Endothelial cell of umbilical vein (primary cell): ENCODE data around the gene PPP1R12A. TPM values are rescaled to one million over a fixed set of nuclear protein-coding genes. Genes with fewer than 3 reads are reported as not detected.

Experiments used
- BruUV-seq: library from RNA; stranded (reverse); fragments of 400-500 nt; replicated peaks from 2 replicates; lab custom pipeline; 2021; lab: Mats Ljungman, UMichigan
- CTCF ChIA-PET: fragments of 300-600, 350-600 bp; sonication (Branson Sonifier 250); formaldehyde crosslinking; loops from one replicate; lab custom pipeline; 2021; ENCODE audit warnings: antibody characterized with exemption, inconsistent platforms; lab: Charles Lee
- POLR2A ChIA-PET: fragments of 300-600, 350-600 bp; sonication (Branson Sonifier 250); formaldehyde crosslinking; loops from one replicate; lab custom pipeline; 2021; ENCODE audit warnings: antibody characterized with exemption, inconsistent platforms; lab: Charles Lee
- DNase-seq: peaks from one replicate; pipeline ENCODE4 v3.0.0-alpha.2; 2011; ENCODE audit warnings: low read depth, low spot score
- FAIRE-seq: peaks from 2 replicates; lab custom pipeline; 2011; peaks lifted over from hg19 to GRCh38; lab: Jason Lieb, UNC
- H2AFZ ChIP-seq: 2 replicates; pipeline ENCODE4 v1.6.0; 2012; ENCODE audit warnings: low read depth, low read length, control low read depth, inconsistent platforms
- H3K27ac ChIP-seq: 2 replicates; pipeline ENCODE4 v1.5.1; 2011; ENCODE audit warnings: low read depth, mild to moderate bottlenecking, control low read depth, low read length, moderate library complexity; ENCODE audit not compliant: insufficient read depth
- H3K27me3 ChIP-seq, 2 experiments: 2 replicates each; pipeline versions ENCODE4 v1.6.0 to v1.6.1; 2011; ENCODE audit warnings: low read length in 2 of 2, mixed read lengths in 1 of 2; ENCODE audit not compliant: control insufficient read depth in 2 of 2, insufficient read depth in 2 of 2
- H3K36me3 ChIP-seq, 2 experiments: 2 replicates in 1 of 2; 3 replicates in 1 of 2; pipeline ENCODE4 v1.5.1; 2011; ENCODE audit warnings: low read length in 2 of 2, mild to moderate bottlenecking in 1 of 2, moderate library complexity in 1 of 2; ENCODE audit not compliant: control insufficient read depth in 2 of 2, insufficient read depth in 2 of 2; ENCODE audit errors: extremely low read depth in 1 of 2
- H3K4me1 ChIP-seq: 3 replicates; pipeline ENCODE4 v1.5.1; 2011; ENCODE audit warnings: mild to moderate bottlenecking, low read length; ENCODE audit not compliant: control insufficient read depth, insufficient read depth; ENCODE audit errors: extremely low read depth
- H3K4me2 ChIP-seq: 2 replicates; pipeline ENCODE4 v1.6.1; 2011; ENCODE audit warnings: low read length, control low read depth, mixed read lengths; ENCODE audit not compliant: insufficient read depth
- H3K4me3 ChIP-seq, 3 experiments: fragments of 200-600 bp in 1 of 3; sonication (generic), shearing (Covaris generic) in 1 of 3; replicated peaks in 1 of 3; 2 replicates each; pipeline ENCODE4 v1.5.1; 2011 to 2016; ENCODE audit warnings: control low read depth in 3 of 3, low read length in 3 of 3, mild to moderate bottlenecking in 2 of 3, inconsistent platforms in 1 of 3, low read depth in 1 of 3, moderate library complexity in 1 of 3; ENCODE audit not compliant: insufficient read depth in 1 of 3
- H3K79me2 ChIP-seq: 2 replicates; pipeline ENCODE4 v1.6.0; 2012; ENCODE audit warnings: low read length, inconsistent platforms; ENCODE audit not compliant: control insufficient read depth, insufficient read depth
- H3K9ac ChIP-seq: replicated peaks from 2 replicates; pipeline ENCODE3; 2011; ENCODE audit warnings: low read length, control low read depth; ENCODE audit not compliant: insufficient read depth; ENCODE audit errors: extremely low read depth
- H3K9me1 ChIP-seq: replicated peaks from 3 replicates; pipeline ENCODE4 v1.6.0; 2011; ENCODE audit warnings: mild to moderate bottlenecking, low read length; ENCODE audit not compliant: control insufficient read depth, insufficient read depth; ENCODE audit errors: extremely low read depth
- H3K9me3 ChIP-seq: replicated peaks from 2 replicates; pipeline ENCODE4 v1.5.1; 2012; ENCODE audit warnings: low read length, inconsistent platforms; ENCODE audit not compliant: control insufficient read depth, insufficient read depth
- H4K20me1 ChIP-seq: replicated peaks from 2 replicates; pipeline ENCODE3; 2011; ENCODE audit warnings: mild to moderate bottlenecking, low read length; ENCODE audit not compliant: control insufficient read depth, insufficient read depth; ENCODE audit errors: extremely low read depth
- EZH2 ChIP-seq: IDR thresholded peaks from 2 replicates; pipeline ENCODE4 v1.6.1; 2012; ENCODE audit warnings: borderline replicate concordance, low read depth, mild to moderate bottlenecking, moderate library complexity, low read length, inconsistent platforms; ENCODE audit not compliant: severe bottlenecking
- FOS ChIP-seq: IDR thresholded peaks from 2 replicates; pipeline ENCODE4 v1.6.1; 2011; ENCODE audit warnings: mild to moderate bottlenecking, low read length, moderate library complexity, borderline replicate concordance; ENCODE audit not compliant: insufficient read depth
- GATA2 ChIP-seq: IDR thresholded peaks from 2 replicates; pipeline ENCODE4 v1.7.0; 2011; ENCODE audit warnings: low read depth, mild to moderate bottlenecking, moderate library complexity, mixed read lengths, low read length; ENCODE audit not compliant: insufficient read length, insufficient read depth
- JUN ChIP-seq: IDR thresholded peaks from 2 replicates; pipeline ENCODE4 v1.6.1; 2011; ENCODE audit warnings: borderline replicate concordance, low read depth; ENCODE audit not compliant: insufficient read length, insufficient read depth
- MYC ChIP-seq: IDR thresholded peaks from one replicate; pipeline ENCODE4 v1.6.1; 2011; ENCODE audit warnings: mild to moderate bottlenecking, low read depth, low read length
- POLR2A ChIP-seq: IDR thresholded peaks from 2 replicates; pipeline ENCODE4 v1.6.1; 2012; ENCODE audit warnings: low read depth, mild to moderate bottlenecking, control low read depth, low read length
- POLR2AphosphoS5 ChIP-seq: IDR thresholded peaks from 2 replicates; pipeline ENCODE4 v1.6.1; 2012; ENCODE audit warnings: low read depth, mild to moderate bottlenecking, control low read depth, low read length, moderate library complexity; ENCODE audit not compliant: insufficient read depth
- dilution Hi-C: fragments of 300-500 bp; cut with MboI; formaldehyde crosslinking; loops from one replicate; pipeline ENCODE4 v1.15.0; 2019; ENCODE audit warnings: low sequenced_read_pairs; ENCODE audit not compliant: extremely low pct_ligation_motif_present
- intact Hi-C: fragments of 100-400 bp; cut with micrococcal nuclease; formaldehyde crosslinking; loops from one replicate; pipeline ENCODE4 v1.10.0; 2022
- polyA plus RNA-seq, 4 experiments: library from polyadenylated mRNA; depleted of rRNA in 3 of 4; stranded (reverse) in 3 of 4; unstranded in 1 of 4; fragments of >200 nt; gene quantifications; 2 replicates each; pipeline versions ENCODE4 v1.2.1 to v1.2.3, GENCODE V29; 2011 to 2012; ENCODE audit warnings: missing spikeins in 1 of 4
- total RNA-seq: library from RNA; stranded (reverse); gene quantifications from 2 replicates; pipeline ENCODE4 v1.2.3, GENCODE V29; 2021
- TF ChIP-seq, protein P1 (sequence below): IDR thresholded peaks from 2 replicates; pipeline ENCODE4 v1.6.1; 2011; ENCODE audit not compliant: insufficient read depth, insufficient read length
- TF ChIP-seq, protein P2 (sequence below), 2 donors: IDR thresholded peaks; 1 replicate in 1 of 2; 2 replicates in 1 of 2; pipeline ENCODE4 v1.5.1; 2011; ENCODE audit warnings: low read length in 2 of 2, mild to moderate bottlenecking in 2 of 2, moderate library complexity in 2 of 2, control low read depth in 1 of 2, inconsistent platforms in 1 of 2, low read depth in 1 of 2; ENCODE audit not compliant: insufficient read depth in 1 of 2; ENCODE audit errors: extremely low read depth in 1 of 2

PPP1R12A gene
- total and polyA plus RNA-seq, 2 donors (not counting 3 experiments of a cell fraction or from before 2014, with no cell fraction given) = 12.9 to 83.9 TPM

DNA sequence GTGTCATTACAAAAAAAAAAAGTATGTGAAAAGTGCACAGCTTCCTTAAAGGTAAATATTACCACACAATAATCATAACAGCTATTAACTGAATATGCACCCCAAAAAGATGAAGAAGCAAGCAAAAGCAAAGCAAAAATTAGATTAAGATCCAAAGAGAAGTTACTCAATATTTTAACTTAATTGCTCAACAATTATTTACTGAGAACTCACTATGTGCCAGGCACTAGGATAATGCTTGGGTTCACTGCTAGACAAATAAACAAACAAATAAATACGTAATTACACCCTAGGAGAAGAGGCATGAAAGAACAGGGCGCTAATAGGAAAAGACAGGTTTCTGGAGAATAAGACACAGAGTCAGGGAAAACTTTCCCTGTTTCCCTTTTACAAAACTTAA is 33.4 kb downstream of the PPP1R12A start:
- TF ChIP-seq POLR2AphosphoS5 = no peak
- TF ChIP-seq MYC = no peak
- no peak for TF ChIP-seq EZH2
- TF ChIP-seq POLR2A = no peak
- TF ChIP-seq, protein P1, sequence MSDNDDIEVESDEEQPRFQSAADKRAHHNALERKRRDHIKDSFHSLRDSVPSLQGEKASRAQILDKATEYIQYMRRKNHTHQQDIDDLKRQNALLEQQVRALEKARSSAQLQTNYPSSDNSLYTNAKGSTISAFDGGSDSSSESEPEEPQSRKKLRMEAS = no peak
- Histone ChIP-seq H3K27ac (no peak overlapping the region), H3K9me3 (no peaks in the 10 kb centered on the region), H3K9ac (no peak overlapping the region), H2AFZ (no peak overlapping the region), H3K79me2 (peaks cover 84% of the 10 kb centered on the region), H3K9me1 (no peaks in the 10 kb centered on the region), H3K36me3 (no peaks in the 10 kb centered on the region), H3K4me3 (no peak overlapping the region), H3K4me2 (no peak overlapping the region), H3K4me1 (no peaks in the 10 kb centered on the region), H3K27me3 (no peaks in the 10 kb centered on the region), H4K20me1 (no peaks in the 10 kb centered on the region)
- dilution Hi-C loops (no loop called here), intact Hi-C loops (no loop called here)
- FAIRE-seq (no peak), DNase-seq (no peak)
- ChIA-PET POLR2A (no interaction called here), CTCF (interaction anchor here (1.2 to 2.8 kb wide), 3 partner anchors 9 to 15 kb away, joined by 4 to 10 read pairs (median 8); no protein-coding TSS in a partner anchor)
- BruUV-seq = no TSS peak

DNA sequence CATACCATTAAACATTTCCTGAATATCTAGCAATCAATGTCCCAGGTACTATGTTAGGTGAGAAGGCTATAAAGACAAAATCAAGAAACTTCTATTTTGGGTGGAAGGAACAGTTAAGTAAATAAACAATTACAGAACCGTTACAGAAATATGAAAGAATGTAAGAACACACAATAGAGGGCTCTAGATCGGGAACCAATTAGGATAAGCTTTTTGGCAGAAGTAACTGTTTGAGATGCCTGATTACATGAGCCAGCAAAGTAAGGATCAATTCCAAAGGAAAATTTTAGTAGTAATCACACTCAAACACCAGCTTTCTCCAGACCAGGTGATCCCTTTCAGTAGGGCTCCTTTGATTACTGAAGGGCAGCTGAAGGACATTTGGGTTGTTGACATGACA is 33.9 kb downstream of the PPP1R12A start:
- DNase-seq (no peak), FAIRE-seq (no peak)
- Histone ChIP-seq H3K9ac (no peak overlapping the region), H3K4me2 (no peak overlapping the region), H3K36me3 (no peaks in the 10 kb centered on the region), H2AFZ (no peak overlapping the region), H3K27ac (no peak overlapping the region), H3K79me2 (peaks cover 89% of the 10 kb centered on the region), H3K4me3 (no peak overlapping the region), H3K9me1 (no peaks in the 10 kb centered on the region), H3K9me3 (no peaks in the 10 kb centered on the region), H3K27me3 (no peaks in the 10 kb centered on the region), H3K4me1 (no peaks in the 10 kb centered on the region), H4K20me1 (no peaks in the 10 kb centered on the region)
- TF ChIP-seq MYC = no peak
- TF ChIP-seq, protein P1 = no peak
- no peak for TF ChIP-seq POLR2A
- TF ChIP-seq, protein P2, sequence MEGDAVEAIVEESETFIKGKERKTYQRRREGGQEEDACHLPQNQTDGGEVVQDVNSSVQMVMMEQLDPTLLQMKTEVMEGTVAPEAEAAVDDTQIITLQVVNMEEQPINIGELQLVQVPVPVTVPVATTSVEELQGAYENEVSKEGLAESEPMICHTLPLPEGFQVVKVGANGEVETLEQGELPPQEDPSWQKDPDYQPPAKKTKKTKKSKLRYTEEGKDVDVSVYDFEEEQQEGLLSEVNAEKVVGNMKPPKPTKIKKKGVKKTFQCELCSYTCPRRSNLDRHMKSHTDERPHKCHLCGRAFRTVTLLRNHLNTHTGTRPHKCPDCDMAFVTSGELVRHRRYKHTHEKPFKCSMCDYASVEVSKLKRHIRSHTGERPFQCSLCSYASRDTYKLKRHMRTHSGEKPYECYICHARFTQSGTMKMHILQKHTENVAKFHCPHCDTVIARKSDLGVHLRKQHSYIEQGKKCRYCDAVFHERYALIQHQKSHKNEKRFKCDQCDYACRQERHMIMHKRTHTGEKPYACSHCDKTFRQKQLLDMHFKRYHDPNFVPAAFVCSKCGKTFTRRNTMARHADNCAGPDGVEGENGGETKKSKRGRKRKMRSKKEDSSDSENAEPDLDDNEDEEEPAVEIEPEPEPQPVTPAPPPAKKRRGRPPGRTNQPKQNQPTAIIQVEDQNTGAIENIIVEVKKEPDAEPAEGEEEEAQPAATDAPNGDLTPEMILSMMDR (IDR thresholded peaks at IDR 0.05; ENCODE audit: extremely low read depth in 1 of 2, insufficient read depth in 1 of 2, low read depth in 1 of 2, low read length in 2 of 2) = no peak
- no peak for TF ChIP-seq JUN
- TF ChIP-seq FOS = no peak
- no peak for TF ChIP-seq EZH2
- TF ChIP-seq GATA2 = no peak
- TF ChIP-seq POLR2AphosphoS5 = no peak
- ChIA-PET CTCF (interaction anchor here (1.2 to 2.8 kb wide), 4 partner anchors 9 to 20 kb away, joined by 3 to 10 read pairs (median 6); no protein-coding TSS in a partner anchor), POLR2A (no interaction called here)
- dilution Hi-C loops = no loop called here
- intact Hi-C loops = no loop called here
- no TSS peak for BruUV-seq
